Neural progenitor cell (in vitro differentiated cells): ENCODE results near the gene AURKA.

Experiments
- EZH2 ChIP-seq: fragments of 200-600 bp; sonication (generic); IDR thresholded peaks from 2 replicates; pipeline ENCODE4 v1.6.1; 2017; ENCODE audit warnings: antibody characterized with exemption, mild to moderate bottlenecking, moderate library complexity
- TF ChIP-seq, protein P1 (sequence below): fragments of 200-600 bp; sonication (generic); IDR thresholded peaks from 2 replicates; pipeline ENCODE4 v1.5.1; 2017; ENCODE audit warnings: antibody characterized with exemption, mild to moderate bottlenecking

DNA sequence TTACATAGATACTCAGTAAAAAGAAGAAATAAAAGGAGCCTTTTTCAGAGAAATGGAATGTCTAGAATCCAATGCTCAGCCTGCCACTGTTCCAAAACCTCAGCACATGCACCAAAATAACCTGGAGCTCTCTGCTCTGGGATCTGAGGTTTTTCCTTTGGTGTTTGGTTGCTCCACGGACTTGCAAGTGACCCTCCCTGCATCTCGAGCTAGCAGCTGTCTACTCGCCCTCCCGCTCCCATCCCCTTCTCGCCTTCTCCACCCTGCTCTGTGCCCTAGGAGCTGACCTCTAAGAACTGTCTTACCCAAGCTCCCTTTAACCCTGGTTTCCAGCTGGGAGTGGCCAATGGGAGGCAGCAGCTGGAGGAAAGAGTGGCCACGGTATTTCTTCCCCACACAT, 68.4 kb downstream of the AURKA start:
- TF ChIP-seq, protein P1, sequence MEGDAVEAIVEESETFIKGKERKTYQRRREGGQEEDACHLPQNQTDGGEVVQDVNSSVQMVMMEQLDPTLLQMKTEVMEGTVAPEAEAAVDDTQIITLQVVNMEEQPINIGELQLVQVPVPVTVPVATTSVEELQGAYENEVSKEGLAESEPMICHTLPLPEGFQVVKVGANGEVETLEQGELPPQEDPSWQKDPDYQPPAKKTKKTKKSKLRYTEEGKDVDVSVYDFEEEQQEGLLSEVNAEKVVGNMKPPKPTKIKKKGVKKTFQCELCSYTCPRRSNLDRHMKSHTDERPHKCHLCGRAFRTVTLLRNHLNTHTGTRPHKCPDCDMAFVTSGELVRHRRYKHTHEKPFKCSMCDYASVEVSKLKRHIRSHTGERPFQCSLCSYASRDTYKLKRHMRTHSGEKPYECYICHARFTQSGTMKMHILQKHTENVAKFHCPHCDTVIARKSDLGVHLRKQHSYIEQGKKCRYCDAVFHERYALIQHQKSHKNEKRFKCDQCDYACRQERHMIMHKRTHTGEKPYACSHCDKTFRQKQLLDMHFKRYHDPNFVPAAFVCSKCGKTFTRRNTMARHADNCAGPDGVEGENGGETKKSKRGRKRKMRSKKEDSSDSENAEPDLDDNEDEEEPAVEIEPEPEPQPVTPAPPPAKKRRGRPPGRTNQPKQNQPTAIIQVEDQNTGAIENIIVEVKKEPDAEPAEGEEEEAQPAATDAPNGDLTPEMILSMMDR = no peak
- TF ChIP-seq EZH2 = no peak
